ENCODE data around the gene SENP6. TPM values are rescaled to one million over a fixed set of nuclear protein-coding genes. Genes with fewer than 3 reads are reported as not detected.
"Not testable (repeated sequence)": the region's sequence is repeated elsewhere in the genome, so short reads cannot be mapped to it uniquely, and the experiment has no call there.

Gene SENP6
- total and polyA plus RNA-seq, 3 donors from 2014 or later = 42.7 to 152 (median 151) TPM

GRCh38 chr6:75711173-75711572 is 109.5 kb downstream of the SENP6 start:
- WGBS, 2 donors = 93% methylated on average over 2 of the region's 2 CpGs

GRCh38 chr6:75719133-75719532 is 117.5 kb downstream of the SENP6 start:
- 74 to 78% methylated on average over 3 of the region's 3 CpGs for WGBS, 2 donors

More at GRCh38 chr6:75711173-75711572, 109.5 kb downstream of the SENP6 start:
- TF ChIP-seq POLR2A (IDR thresholded peaks at IDR 0.05) (no peak), CTCF (IDR thresholded peaks at IDR 0.05) (no peak)
- DNase-seq = no peak
- no peak overlapping the region for H3K4me3 ChIP-seq
- H3K4me1 ChIP-seq = no peaks in the 10 kb centered on the region
- no peaks in the 10 kb centered on the region for H3K27me3 ChIP-seq
- H3K36me3 ChIP-seq (ENCODE audit: low read depth, missing control alignments) = no peaks in the 10 kb centered on the region
- no peaks in the 10 kb centered on the region for H3K9me3 ChIP-seq
- intact Hi-C loops (cut with DNase I; ENCODE audit: low total_unique reads) = no loop called here
- H3K27ac ChIP-seq = no peak overlapping the region

GRCh38 chr6:75723382-75723781 is 121.7 kb downstream of the SENP6 start:
- intact Hi-C loops (cut with DNase I; ENCODE audit: low total_unique reads) = no loop called here
- no peaks in the 10 kb centered on the region for H3K36me3 ChIP-seq (ENCODE audit: low read depth, missing control alignments)
- WGBS, 2 donors = 72 to 75% methylated on average over 2 of the region's 2 CpGs
- H3K4me1 ChIP-seq = no peaks in the 10 kb centered on the region
- no peak for DNase-seq
- no peaks in the 10 kb centered on the region for H3K9me3 ChIP-seq
- H3K4me3 ChIP-seq = no peak overlapping the region
- no peaks in the 10 kb centered on the region for H3K27me3 ChIP-seq
- no peak overlapping the region for H3K27ac ChIP-seq
- no peak for TF ChIP-seq POLR2A (IDR thresholded peaks at IDR 0.05)
- TF ChIP-seq CTCF (IDR thresholded peaks at IDR 0.05) = no peak

More at GRCh38 chr6:75719133-75719532, 117.5 kb downstream of the SENP6 start:
- Histone ChIP-seq H3K4me3 (no peak overlapping the region), H3K9me3 (no peaks in the 10 kb centered on the region), H3K4me1 (no peaks in the 10 kb centered on the region), H3K27me3 (no peaks in the 10 kb centered on the region), H3K27ac (no peak overlapping the region), H3K36me3 (ENCODE audit: low read depth, missing control alignments) (no peaks in the 10 kb centered on the region)
- TF ChIP-seq POLR2A (IDR thresholded peaks at IDR 0.05) = no peak
- TF ChIP-seq CTCF (IDR thresholded peaks at IDR 0.05) = no peak
- intact Hi-C loops (cut with DNase I; ENCODE audit: low total_unique reads) = no loop called here
- DNase-seq = no peak

GRCh38 chr6:75727206-75727605 is 125.5 kb downstream of the SENP6 start:
- no peaks in the 10 kb centered on the region for H3K9me3 ChIP-seq
- H3K4me1 ChIP-seq = no peaks in the 10 kb centered on the region
- DNase-seq = no peak
- no peaks in the 10 kb centered on the region for H3K36me3 ChIP-seq (ENCODE audit: low read depth, missing control alignments)
- WGBS, 2 donors = 96% methylated on average over 2 of the region's 2 CpGs
- TF ChIP-seq POLR2A (IDR thresholded peaks at IDR 0.05) (no peak), CTCF (IDR thresholded peaks at IDR 0.05) (no peak)
- H3K27ac ChIP-seq = no peak overlapping the region
- intact Hi-C loops (cut with DNase I; ENCODE audit: low total_unique reads) = no loop called here
- H3K4me3 ChIP-seq = no peak overlapping the region
- H3K27me3 ChIP-seq = no peaks in the 10 kb centered on the region

GRCh38 chr6:75731029-75731428 is 129.3 kb downstream of the SENP6 start:
- H3K27me3 ChIP-seq; H3K9me3 ChIP-seq; H3K4me3 ChIP-seq; H3K4me1 ChIP-seq; H3K27ac ChIP-seq; DNase-seq; H3K36me3 ChIP-seq (ENCODE audit: low read depth, missing control alignments); intact Hi-C loops (cut with DNase I; ENCODE audit: low total_unique reads): not testable (repeated sequence)
- 85 to 87% methylated on average over 8 of the region's 8 CpGs for WGBS, 2 donors
